Type B pancreatic cell (in vitro differentiated cells): ENCODE measurements around the gene MRPL1. TPM values are rescaled to one million over a fixed set of nuclear protein-coding genes. Genes with fewer than 3 reads are reported as not detected.

Experiments
- DNase-seq: peaks from one replicate; pipeline ENCODE4 v3.0.0; 2021; ENCODE audit warnings: mixed read lengths; ENCODE audit not compliant: unreplicated experiment; ENCODE audit errors: extremely low spot score
- H3K27ac Mint-ChIP-seq: 2 replicates; pipeline ENCODE4 v1.8.0; 2021; ENCODE audit warnings: mild to moderate bottlenecking, mixed read lengths
- H3K27me3 Mint-ChIP-seq: 2 replicates; pipeline ENCODE4 v1.8.0; 2021; ENCODE audit warnings: mixed read lengths
- H3K36me3 Mint-ChIP-seq: 2 replicates; pipeline ENCODE4 v1.8.0; 2021; ENCODE audit warnings: mixed read lengths
- H3K4me1 Mint-ChIP-seq: one replicate; pipeline ENCODE4 v1.8.0; 2021; ENCODE audit warnings: mixed read lengths; ENCODE audit not compliant: unreplicated experiment
- H3K4me3 Mint-ChIP-seq: 2 replicates; pipeline ENCODE4 v1.8.0; 2021; ENCODE audit warnings: mild to moderate bottlenecking, mixed read lengths
- H3K9me3 Mint-ChIP-seq: 2 replicates; pipeline ENCODE4 v1.8.0; 2021; ENCODE audit warnings: mixed read lengths
- total RNA-seq: library from RNA; stranded (reverse); gene quantifications from 2 replicates; pipeline ENCODE4 v1.2.1, GENCODE V29; 2021; ENCODE audit warnings: low replicate concordance
- TF ChIP-seq, protein P1 (sequence below): fragments of 200-600 bp; sonication (generic); conservative IDR thresholded peaks from 2 replicates; pipeline ENCODE4 v1.5.0; 2021; ENCODE audit warnings: antibody characterized with exemption, mild to moderate bottlenecking

MRPL1 gene
- total RNA-seq, 1 donor from 2014 or later = 44.1 TPM

DNA sequence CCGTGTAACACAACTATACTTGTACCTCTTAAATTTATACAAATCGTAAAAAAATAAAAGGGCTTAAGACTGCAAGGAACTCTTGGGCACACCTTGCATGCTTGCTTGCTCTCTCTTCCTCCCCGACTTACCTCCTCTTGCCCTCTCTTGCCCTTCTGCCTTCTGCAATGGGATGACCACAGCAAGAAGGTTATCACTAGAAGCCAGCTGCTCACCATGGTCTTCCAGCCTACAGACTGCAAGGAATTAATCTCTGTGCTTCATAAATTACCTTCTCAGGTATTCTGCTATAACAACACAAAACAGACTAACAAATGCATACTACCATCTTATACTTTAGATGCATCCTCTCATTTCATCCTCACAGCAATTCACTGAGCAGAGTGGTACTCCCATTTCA, 92.1 kb downstream of the MRPL1 start:
- Mint-ChIP-seq H3K27ac (no peak overlapping the region), H3K27me3 (no peaks in the 10 kb centered on the region), H3K36me3 (peaks cover 23% of the 10 kb centered on the region), H3K4me1 (no peaks in the 10 kb centered on the region), H3K9me3 (no peaks in the 10 kb centered on the region), H3K4me3 (no peak overlapping the region)
- DNase-seq = no peak
- TF ChIP-seq, protein P1, sequence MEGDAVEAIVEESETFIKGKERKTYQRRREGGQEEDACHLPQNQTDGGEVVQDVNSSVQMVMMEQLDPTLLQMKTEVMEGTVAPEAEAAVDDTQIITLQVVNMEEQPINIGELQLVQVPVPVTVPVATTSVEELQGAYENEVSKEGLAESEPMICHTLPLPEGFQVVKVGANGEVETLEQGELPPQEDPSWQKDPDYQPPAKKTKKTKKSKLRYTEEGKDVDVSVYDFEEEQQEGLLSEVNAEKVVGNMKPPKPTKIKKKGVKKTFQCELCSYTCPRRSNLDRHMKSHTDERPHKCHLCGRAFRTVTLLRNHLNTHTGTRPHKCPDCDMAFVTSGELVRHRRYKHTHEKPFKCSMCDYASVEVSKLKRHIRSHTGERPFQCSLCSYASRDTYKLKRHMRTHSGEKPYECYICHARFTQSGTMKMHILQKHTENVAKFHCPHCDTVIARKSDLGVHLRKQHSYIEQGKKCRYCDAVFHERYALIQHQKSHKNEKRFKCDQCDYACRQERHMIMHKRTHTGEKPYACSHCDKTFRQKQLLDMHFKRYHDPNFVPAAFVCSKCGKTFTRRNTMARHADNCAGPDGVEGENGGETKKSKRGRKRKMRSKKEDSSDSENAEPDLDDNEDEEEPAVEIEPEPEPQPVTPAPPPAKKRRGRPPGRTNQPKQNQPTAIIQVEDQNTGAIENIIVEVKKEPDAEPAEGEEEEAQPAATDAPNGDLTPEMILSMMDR = no peak

DNA sequence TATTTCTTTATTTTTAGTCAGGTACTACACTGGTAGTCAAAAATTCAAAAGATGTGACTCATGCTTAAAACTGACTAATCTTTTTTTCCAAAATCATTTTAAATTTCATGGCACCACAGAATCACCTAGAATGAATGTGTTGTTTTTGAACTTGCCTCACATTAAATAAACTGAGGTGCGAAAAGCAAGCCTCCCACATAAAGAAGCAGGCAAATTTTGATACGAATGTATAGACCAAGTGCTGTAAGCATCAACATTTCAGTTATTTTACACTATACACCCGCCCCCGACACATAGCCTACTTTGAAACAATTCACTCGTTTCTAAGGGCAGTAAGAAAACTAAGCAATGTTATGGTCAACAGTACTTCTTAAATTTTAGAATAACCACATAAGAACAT, 94.3 kb downstream of the MRPL1 start:
- DNase-seq = no peak
- TF ChIP-seq, protein P1 = no peak
- Mint-ChIP-seq H3K4me1 (no peaks in the 10 kb centered on the region), H3K36me3 (peaks cover 16% of the 10 kb centered on the region), H3K9me3 (no peaks in the 10 kb centered on the region), H3K27me3 (no peaks in the 10 kb centered on the region), H3K4me3 (no peak overlapping the region), H3K27ac (no peak overlapping the region)

DNA sequence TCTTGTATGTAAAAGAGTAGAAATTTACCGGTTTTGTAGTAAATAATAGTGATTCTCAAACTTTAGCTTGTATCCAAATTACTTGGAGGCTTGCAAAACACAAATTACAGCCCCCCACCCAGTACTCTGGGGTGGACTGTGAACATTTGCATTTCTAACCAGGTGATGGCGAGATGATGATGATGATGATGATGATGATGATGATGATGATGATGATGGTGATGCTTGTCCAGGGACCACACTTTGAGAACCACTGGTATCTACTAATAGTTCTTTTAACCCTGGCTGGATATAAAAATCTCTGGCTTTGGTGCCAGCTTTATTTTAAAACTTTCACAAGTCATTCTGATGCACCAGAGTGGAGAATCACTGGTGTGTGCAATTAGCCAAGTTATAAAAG, 96.3 kb downstream of the MRPL1 start:
- no peaks in the 10 kb centered on the region for H3K4me1 Mint-ChIP-seq
- no peaks in the 10 kb centered on the region for H3K9me3 Mint-ChIP-seq
- H3K36me3 Mint-ChIP-seq = peaks cover 8% of the 10 kb centered on the region
- no peak for DNase-seq
- H3K4me3 Mint-ChIP-seq = no peak overlapping the region
- no peak overlapping the region for H3K27ac Mint-ChIP-seq
- TF ChIP-seq, protein P1 = no peak
- H3K27me3 Mint-ChIP-seq = no peaks in the 10 kb centered on the region

DNA sequence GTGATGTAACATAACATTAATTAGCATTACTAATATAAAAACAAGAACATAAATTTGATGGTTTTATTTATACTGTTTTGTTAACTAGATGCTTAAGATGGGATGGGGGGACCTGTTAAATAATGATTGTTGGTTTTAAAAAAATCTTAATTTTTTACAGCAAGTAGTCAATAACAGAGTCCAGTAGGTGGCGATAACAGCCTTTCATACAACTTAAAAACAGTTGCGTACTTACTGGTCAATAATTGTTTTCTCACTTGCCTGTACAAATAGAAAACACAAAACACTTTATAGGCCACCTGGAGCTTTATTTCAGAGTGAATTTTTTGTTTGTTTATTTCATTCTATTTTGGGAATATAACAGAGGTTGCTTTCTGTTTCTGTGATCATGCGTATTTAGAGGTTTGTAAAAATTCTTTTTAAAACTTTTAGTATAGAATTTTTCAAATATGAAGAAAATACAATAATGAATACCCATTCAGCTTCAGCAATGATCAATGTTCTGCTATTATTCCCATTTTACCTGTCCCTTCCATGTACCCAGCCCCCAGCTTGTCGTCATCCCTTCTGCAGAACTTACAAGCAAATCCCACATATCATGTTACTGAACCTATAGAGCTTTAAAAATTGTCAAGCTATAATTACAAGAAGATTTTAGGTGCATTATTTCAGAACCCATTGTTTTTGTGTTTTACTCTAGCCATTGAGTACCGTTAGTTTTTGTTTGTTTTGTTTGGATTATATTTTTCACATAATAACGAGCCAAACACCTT, 97.1 kb downstream of the MRPL1 start:
- Mint-ChIP-seq H3K27me3 (no peaks in the 10 kb centered on the region), H3K36me3 (peaks cover 2% of the 10 kb centered on the region), H3K4me3 (no peak overlapping the region), H3K4me1 (no peaks in the 10 kb centered on the region), H3K27ac (no peak overlapping the region), H3K9me3 (no peaks in the 10 kb centered on the region)
- TF ChIP-seq, protein P1 = peak; percentile 87
- DNase-seq = no peak

DNA sequence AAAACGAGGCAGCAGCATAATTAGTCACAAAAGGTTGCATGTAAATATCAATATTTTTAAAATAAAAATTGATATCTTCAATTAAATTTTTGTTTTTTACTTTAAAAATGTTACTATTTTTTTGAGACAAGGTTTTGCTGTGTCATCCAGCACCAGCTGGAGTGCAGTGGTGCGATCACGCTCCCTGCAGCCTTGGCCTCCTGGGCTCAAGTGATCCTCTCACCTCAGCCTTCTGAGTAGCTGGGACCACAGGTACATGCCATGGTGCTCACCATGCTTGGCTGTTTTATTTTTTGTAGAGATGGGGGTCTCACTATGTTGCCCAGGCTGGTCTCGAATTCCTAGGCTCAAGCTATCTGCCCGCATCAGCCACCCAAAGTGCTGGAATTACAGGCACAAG, 97.7 kb downstream of the MRPL1 start:
- no peaks in the 10 kb centered on the region for H3K27me3 Mint-ChIP-seq
- H3K4me1 Mint-ChIP-seq = no peaks in the 10 kb centered on the region
- H3K9me3 Mint-ChIP-seq = no peaks in the 10 kb centered on the region
- H3K27ac Mint-ChIP-seq = no peak overlapping the region
- H3K36me3 Mint-ChIP-seq = no peaks in the 10 kb centered on the region
- H3K4me3 Mint-ChIP-seq = no peak overlapping the region
- no peak for DNase-seq
- TF ChIP-seq, protein P1 = no peak
